ENCODE measurements around the gene NLRP10.
A peak's percentile ranks its signal among the peaks of the same experiment; 100 is the strongest.
"Not testable (repeated sequence)": the region's sequence is repeated elsewhere in the genome, so short reads cannot be mapped to it uniquely, and the experiment has no call there.

NLRP10 gene

GRCh38 chr11:7965386-7965785 lies at the start of gene NLRP10:
Gene NLRP10, minus strand, starts transcription at chr11:7965447. Its CDS starts 1,952 bp downstream, at chr11:7963495.
- DNase-seq (ENCODE audit: low read depth), result peak; percentile 35

GRCh38 chr11:8013833-8014232 lies 48.6 kb upstream of the NLRP10 start:
- DNase-seq (ENCODE audit: low read depth), result no peak

- peak; percentile 97 for DNase-seq (ENCODE audit: low read depth)
Measured at GRCh38 chr11:8011981-8012444, 46.8 kb upstream of the NLRP10 start.

- DNase-seq (ENCODE audit: low read depth), result no peak
Measured at GRCh38 chr11:8011371-8011770, 46.1 kb upstream of the NLRP10 start.

- no peak for DNase-seq (ENCODE audit: low read depth)
Measured at GRCh38 chr11:8009856-8010255, 44.6 kb upstream of the NLRP10 start.

GRCh38 chr11:8008212-8008611 lies 43.0 kb upstream of the NLRP10 start:
- no peak for DNase-seq (ENCODE audit: low read depth)

GRCh38 chr11:8006349-8006977 lies 41.2 kb upstream of the NLRP10 start:
- DNase-seq (ENCODE audit: low read depth), result peak; percentile 61

GRCh38 chr11:8005556-8005955 lies 40.3 kb upstream of the NLRP10 start:
- no peak for DNase-seq (ENCODE audit: low read depth)

GRCh38 chr11:8004008-8004407 lies 38.8 kb upstream of the NLRP10 start:
- no peak for DNase-seq (ENCODE audit: low read depth)

- no peak for DNase-seq (ENCODE audit: low read depth)
Measured at GRCh38 chr11:8003187-8003586, 37.9 kb upstream of the NLRP10 start.

- no peak for DNase-seq (ENCODE audit: low read depth)
Measured at GRCh38 chr11:8002676-8003075, 37.4 kb upstream of the NLRP10 start.

- DNase-seq (ENCODE audit: low read depth), result no peak
Measured at GRCh38 chr11:8000390-8000789, 35.1 kb upstream of the NLRP10 start.

GRCh38 chr11:7999795-8000194 lies 34.5 kb upstream of the NLRP10 start:
- no peak for DNase-seq (ENCODE audit: low read depth)

- no peak for DNase-seq (ENCODE audit: low read depth)
Measured at GRCh38 chr11:7994581-7995278, 29.5 kb upstream of the NLRP10 start.

GRCh38 chr11:7987560-7987883 lies 22.3 kb upstream of the NLRP10 start:
- DNase-seq (ENCODE audit: low read depth), result not testable (repeated sequence)

- peak; percentile 100 for DNase-seq (ENCODE audit: low read depth)
Measured at GRCh38 chr11:7986768-7987559, 21.7 kb upstream of the NLRP10 start, which contains the start of gene EIF3F. Gene EIF3F, plus strand, starts transcription at chr11:7987337. Its CDS starts 16 bp downstream, at chr11:7987353.

- DNase-seq (ENCODE audit: low read depth), result no peak
Measured at GRCh38 chr11:7983832-7984590, 18.8 kb upstream of the NLRP10 start.

GRCh38 chr11:7982582-7983119 lies 17.4 kb upstream of the NLRP10 start:
- DNase-seq (ENCODE audit: low read depth), result no peak

- no peak for DNase-seq (ENCODE audit: low read depth)
Measured at GRCh38 chr11:7981619-7982157, 16.4 kb upstream of the NLRP10 start.

- peak; percentile 76 for DNase-seq (ENCODE audit: low read depth)
Measured at GRCh38 chr11:7977232-7977917, 12.1 kb upstream of the NLRP10 start.

- DNase-seq (ENCODE audit: low read depth), result no peak
Measured at GRCh38 chr11:7974668-7975067, 9.4 kb upstream of the NLRP10 start.
